ENCODE measurements around the gene CD96.
A peak's percentile ranks its signal among the peaks of the same experiment; 100 is the strongest.
"Not testable (repeated sequence)": the region's sequence is repeated elsewhere in the genome, so short reads cannot be mapped to it uniquely, and the experiment has no call there.

CD96 gene

GRCh38 chr3:111541911-111542483 lies at the start of gene CD96:
Gene CD96, plus strand, starts transcription at chr3:111542197. Its CDS starts 52 bp downstream, at chr3:111542249.
- peak; percentile 93 for DNase-seq

- no peak for DNase-seq
Measured at GRCh38 chr3:111493276-111493675, 48.7 kb upstream of the CD96 start.

GRCh38 chr3:111496894-111497559 lies 45.0 kb upstream of the CD96 start:
- DNase-seq: no peak

GRCh38 chr3:111498022-111498421 lies 44.0 kb upstream of the CD96 start:
- DNase-seq: no peak

GRCh38 chr3:111506435-111506834 lies 35.6 kb upstream of the CD96 start:
- no peak for DNase-seq

GRCh38 chr3:111509308-111509707 lies 32.7 kb upstream of the CD96 start:
- no peak for DNase-seq

GRCh38 chr3:111517801-111518200 lies 24.2 kb upstream of the CD96 start:
- no peak for DNase-seq

GRCh38 chr3:111519178-111519855 lies 22.7 kb upstream of the CD96 start:
- DNase-seq: no peak

GRCh38 chr3:111521891-111522290 lies 20.1 kb upstream of the CD96 start:
- DNase-seq: no peak

GRCh38 chr3:111524486-111524885 lies 17.5 kb upstream of the CD96 start:
- not testable (repeated sequence) for DNase-seq

GRCh38 chr3:111531446-111531845 lies 10.6 kb upstream of the CD96 start:
- DNase-seq: no peak

GRCh38 chr3:111534701-111535100 lies 7.3 kb upstream of the CD96 start:
- DNase-seq: no peak

- no peak for DNase-seq
Measured at GRCh38 chr3:111538111-111538510, 3.9 kb upstream of the CD96 start.

GRCh38 chr3:111538681-111539083 lies 3.3 kb upstream of the CD96 start:
- DNase-seq: peak; percentile 71

GRCh38 chr3:111539351-111540331 lies 2.4 kb upstream of the CD96 start:
- DNase-seq: peak; percentile 84

- DNase-seq: no peak
Measured at GRCh38 chr3:111541391-111541790, 606 bp upstream of the CD96 start.

GRCh38 chr3:111542611-111543300 lies 759 bp downstream of the CD96 start:
- DNase-seq: no peak

- peak; percentile 34 for DNase-seq
Measured at GRCh38 chr3:111545349-111545748, 3.4 kb downstream of the CD96 start.

GRCh38 chr3:111547631-111548030 lies 5.6 kb downstream of the CD96 start:
- DNase-seq: peak; percentile 92

GRCh38 chr3:111548092-111548491 lies 6.1 kb downstream of the CD96 start:
- DNase-seq: peak; percentile 77

- no peak for DNase-seq
Measured at GRCh38 chr3:111548756-111549155, 6.8 kb downstream of the CD96 start.

GRCh38 chr3:111561902-111562301 lies 19.9 kb downstream of the CD96 start:
- DNase-seq: not testable (repeated sequence)

Measured in activated CD4-positive, alpha-beta T cell treated with anti-CD3 and anti-CD28 coated beads, Interleukin-10, Interleukin-2, amounts not matched to agents 100 ng/mL and 50 ng/mL, durations not matched to agents 16 hours and 8 hours (primary cell).